ENCODE results near the gene NEURL1.

The NEURL1 gene

DNA sequence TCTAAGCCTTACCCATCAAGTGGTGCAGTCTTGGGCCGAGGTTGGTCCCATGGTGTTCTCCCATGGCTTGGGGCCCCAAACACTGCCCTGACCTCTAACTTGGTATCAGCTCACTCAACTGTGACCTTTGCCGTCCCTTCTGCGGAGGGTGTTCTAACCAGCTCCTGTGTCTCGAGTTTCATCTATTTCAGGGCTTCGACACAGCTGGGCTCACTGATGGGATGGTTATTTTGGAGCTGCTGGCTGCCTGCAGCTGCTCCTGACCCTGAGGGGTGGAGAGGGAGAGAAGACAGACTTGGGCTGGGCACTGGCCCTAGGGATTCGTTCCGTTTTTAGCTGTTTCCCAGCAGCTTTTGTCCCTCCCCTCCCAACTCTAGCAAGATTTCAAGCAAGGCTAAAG lies 86.9 kb downstream of the NEURL1 start:
- DNase-seq: peak in 1 of 58 donors; percentile 9

- no peak for DNase-seq
These were observed 88.0 kb downstream of the NEURL1 start for GRCh38 chr10:103581499-103581898.

DNA sequence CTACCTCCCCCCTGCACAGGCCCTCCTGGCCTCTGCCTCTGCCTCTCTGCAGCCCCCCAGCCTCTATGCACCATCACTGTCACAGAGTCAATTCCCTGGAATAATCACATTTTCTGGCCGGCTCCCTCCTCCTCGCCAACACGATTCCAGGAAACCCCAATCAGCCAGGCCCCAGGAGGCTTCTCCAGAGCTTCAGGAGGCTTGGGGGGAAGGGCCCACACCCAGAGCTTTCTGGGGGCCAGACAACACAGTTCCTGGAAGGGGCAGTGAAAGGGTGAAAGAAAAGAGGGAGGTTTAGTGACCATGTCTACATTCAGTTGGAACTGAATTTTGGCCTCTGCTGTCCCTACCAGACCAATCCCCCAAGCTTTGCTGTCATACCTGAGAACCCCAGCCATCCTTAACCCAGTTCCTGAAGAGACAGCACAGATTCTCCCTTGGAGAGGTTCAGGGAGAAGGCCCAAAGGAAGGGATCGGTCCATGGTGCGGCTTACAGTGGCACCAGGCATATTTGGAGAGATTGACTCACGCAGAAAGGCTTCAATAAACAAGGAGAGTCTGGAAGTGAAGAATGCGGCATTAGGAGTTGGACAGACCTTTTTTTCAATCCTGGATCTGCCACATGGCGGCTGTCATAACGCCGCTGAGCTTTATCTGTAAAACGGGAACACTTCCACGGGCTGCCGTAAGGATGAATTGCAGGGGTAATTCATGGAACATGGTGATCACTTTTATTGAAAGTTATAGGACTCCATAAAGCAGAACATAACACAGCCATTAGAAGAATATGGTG lies 89.0 kb downstream of the NEURL1 start:
- peak in 1 of 58 donors; percentile 7 for DNase-seq

GRCh38 chr10:103583871-103584215 lies 90.3 kb downstream of the NEURL1 start:
- no peak for DNase-seq

GRCh38 chr10:103584216-103585010 lies 90.9 kb downstream of the NEURL1 start:
- peak in 1 of 58 donors; percentile 19 for DNase-seq

DNA sequence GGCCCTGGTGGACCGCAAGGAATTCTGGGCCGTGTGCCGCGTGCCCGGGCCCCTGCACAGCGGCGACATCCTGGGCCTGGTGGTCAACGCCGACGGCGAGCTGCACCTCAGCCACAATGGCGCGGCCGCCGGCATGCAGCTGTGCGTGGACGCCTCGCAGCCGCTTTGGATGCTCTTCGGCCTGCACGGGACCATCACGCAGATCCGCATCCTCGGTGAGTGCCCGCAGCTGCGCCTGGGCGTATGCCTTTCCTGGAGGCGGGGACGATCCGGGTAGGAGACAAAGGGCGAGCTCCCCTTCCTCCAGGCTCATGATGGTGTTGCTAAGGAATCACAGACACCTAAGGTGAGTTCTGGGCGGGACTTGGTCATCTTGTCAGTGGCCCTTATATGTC lies 91.5 kb downstream of the NEURL1 start:
- DNase-seq: no peak

DNA sequence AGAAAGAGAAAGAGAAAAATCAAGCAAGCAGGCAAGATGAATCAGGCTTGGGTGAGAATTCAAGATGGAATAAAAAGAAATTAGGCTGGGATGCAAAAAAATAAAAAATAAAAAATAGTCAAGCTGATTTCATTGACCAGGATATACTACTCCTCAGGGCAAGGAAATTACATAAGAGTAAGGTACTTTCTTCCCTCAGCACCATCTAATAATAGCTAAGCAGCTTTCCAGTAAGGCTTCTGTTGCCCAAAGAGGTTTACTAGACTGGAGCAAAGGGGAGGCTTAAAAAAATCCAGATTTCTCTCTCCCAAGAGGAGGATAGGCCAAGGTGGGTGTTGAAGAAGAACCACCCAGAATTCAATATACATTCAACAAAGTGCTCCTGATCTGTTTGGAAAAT lies 93.6 kb downstream of the NEURL1 start:
- no peak for DNase-seq

DNA sequence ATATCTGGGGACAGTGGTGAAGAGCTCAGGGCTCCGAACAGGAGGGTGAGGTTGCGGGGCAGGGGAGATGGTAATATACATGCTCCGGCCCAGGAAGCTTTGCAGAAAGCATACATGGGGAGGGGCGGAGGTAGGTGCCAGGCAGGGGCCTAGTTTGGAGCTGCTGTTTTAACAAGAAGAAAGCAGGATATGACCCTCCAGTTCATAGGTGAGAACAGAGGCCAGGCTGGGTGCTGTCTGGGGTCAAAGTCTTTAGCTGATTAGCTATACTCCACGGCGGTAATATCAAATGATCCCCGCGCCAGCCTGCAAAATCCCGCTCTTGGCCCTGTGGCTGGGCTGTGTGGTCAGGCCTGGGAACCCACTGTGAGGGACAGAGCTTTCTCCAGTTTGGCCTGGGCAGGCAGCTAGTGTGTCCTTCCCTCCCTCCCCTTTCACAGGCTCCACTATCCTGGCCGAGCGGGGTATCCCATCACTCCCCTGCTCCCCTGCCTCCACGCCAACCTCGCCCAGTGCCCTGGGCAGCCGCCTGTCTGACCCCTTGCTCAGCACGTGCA lies 95.6 kb downstream of the NEURL1 start:
- no peak for DNase-seq

DNA sequence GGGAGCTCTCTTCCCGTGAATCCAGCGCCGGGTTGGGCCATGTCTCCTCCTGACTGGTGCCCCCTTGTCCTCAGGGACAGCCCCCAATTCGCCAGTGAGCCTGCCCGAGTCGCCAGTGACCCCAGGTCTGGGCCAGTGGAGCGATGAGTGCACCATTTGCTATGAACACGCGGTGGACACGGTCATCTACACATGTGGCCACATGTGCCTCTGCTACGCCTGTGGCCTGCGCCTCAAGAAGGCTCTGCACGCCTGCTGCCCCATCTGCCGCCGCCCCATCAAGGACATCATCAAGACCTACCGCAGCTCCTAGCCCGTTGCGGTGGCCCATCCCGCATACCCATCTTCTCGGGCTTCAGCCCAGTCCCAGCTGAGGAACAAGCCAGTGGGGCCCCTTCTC lies 96.6 kb downstream of the NEURL1 start:
- DNase-seq: no peak

GRCh38 chr10:103590744-103591291 lies 97.3 kb downstream of the NEURL1 start:
- DNase-seq: no peak

GRCh38 chr10:103592186-103593021 lies 98.9 kb downstream of the NEURL1 start:
- DNase-seq: peak in 11 of 58 donors; percentile 6 to 44 (median 18)

- no peak for DNase-seq
These were observed 99.6 kb downstream of the NEURL1 start for GRCh38 chr10:103593022-103593570.

DNA sequence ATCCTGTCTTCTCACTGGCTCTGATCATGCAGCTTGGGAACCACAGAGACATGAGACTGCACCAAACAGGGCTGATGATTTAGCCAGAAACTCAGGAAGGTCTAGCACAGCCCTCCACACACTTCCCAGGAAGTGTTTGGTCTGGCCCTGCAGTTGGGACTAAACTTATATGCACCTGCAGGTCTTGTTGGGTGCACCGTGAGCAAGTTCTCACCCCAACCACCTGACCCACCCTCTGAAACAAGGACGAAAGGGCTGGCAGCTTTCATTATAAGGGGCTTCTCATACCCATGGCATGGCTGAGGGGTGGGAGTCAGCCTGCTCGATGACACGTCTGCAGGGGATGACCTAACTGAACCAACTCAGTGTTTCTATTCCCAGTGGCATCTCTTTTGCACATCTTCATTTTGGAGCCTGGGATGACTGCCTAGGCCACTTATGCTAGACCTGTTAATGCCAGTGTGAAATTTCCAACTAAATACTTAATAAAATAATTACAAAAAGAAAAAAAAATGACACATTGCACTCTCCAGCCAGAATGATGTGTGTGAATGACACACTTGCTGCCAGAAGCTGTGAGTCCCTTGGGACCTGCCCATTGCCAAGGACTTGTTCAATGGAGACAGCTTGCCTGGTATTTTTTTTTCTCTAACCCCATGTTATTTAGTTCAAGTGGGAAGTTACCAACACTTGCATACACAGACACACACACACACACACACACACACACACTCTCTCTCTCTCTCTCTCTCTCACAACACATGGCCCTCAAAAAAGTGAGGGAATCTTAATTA lies 102.6 kb downstream of the NEURL1 start:
- DNase-seq: no peak

DNA sequence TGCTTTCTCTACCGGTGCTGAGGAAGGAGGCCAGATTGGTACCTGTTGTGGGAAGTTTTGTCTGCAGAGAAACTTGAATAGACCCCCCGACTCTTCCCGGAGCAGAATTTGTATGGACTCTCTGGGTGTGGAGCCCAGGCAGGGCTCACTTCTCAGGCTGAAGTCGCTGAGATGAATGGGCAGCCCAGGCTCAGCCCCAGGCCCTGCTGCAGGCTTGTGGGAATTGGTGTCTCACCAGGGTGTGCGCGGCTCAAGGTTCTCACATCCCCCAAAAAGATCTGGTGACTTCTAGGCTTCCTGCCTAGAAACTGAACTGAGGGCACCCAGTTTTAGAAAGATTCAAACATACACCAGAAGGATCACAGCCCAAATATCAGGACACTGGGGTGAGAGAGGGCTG lies 103.5 kb downstream of the NEURL1 start:
- DNase-seq: no peak

DNA sequence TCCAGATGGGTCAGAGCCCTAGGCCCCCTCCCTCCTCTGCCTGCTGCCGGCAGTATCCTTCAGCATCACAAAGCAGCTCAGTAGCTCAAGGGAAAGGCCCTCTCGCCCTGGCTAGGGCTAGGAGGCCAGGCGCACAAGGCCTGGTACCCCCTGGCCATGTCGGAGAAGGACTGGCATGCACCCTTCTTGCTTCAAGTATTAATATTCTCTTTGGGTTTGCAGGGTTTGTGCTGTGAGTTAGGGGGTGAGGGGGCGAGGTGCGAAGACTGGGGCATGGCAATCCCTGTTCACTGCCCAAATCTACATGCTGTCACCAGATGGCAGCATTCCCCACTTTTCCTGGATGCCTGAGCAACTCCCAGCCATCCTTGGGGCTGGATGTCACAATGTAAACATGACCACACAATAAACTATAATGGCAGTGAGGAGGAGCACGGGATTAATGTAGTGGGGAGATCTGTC lies 105.2 kb downstream of the NEURL1 start:
- DNase-seq: peak in 52 of 58 donors; percentile 13 to 81 (median 56)

DNA sequence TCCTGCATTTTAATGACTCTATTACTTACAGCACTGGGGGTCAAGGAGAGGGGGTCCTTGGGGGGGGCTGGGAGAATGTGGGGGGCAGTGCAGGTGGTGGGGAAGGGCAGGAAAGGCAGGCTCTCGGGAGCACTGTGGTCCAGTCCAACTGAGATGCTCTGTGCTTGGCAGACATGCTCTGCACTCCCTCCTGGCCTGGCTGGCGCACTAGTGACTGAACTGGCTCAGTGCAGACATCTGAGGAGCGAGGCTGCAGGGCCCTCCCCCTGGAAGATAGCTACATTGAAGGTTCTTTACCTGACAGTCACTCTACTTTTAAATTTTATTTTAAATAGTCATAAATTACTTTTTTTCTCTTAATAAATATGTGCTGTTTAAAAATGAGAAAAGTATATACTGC lies 105.7 kb downstream of the NEURL1 start:
- DNase-seq: peak in 13 of 58 donors; percentile 17 to 57 (median 29)

DNA sequence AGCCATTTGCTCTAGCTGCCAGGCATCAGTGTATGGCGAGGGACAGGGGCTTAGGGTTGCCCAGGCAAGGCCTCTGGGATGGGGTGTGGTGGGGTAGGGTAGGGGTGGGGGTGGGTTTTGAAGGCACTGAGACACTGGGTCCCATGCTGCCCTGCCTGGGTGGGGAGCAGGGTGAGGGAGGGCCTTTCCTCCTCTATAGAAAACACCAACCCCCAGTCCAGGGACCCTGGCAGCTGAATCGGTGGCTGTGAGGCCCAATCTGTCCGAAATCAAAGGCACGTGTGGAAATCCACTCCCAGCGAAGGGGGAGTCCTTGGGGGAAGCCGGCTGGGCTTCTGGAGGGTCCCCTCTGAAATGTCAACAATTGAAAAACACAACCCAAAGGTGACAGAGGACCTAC lies 106.4 kb downstream of the NEURL1 start:
- DNase-seq: no peak

- DNase-seq: no peak
These were observed 106.8 kb downstream of the NEURL1 start for GRCh38 chr10:103600325-103600724.

GRCh38 chr10:103600956-103601569 lies 107.6 kb downstream of the NEURL1 start:
- no peak for DNase-seq
